Tibial artery (tissue), 4 donors: ENCODE measurements around the gene C15orf39.
"Not testable (repeated sequence)": the region's sequence is repeated elsewhere in the genome, so short reads cannot be mapped to it uniquely, and the experiment has no call there.

Experiments
- DNase-seq, 2 donors: peaks; one replicate each; pipeline ENCODE4 v3.0.0-alpha.2; 2019
- H3K27ac ChIP-seq, 2 donors: fragments of 200-600 bp; sonication (generic) in 1 of 2; 1 replicate in 1 of 2; 2 replicates in 1 of 2; pipeline ENCODE4 v1.5.1; 2018 to 2019; ENCODE audit warnings: mild to moderate bottlenecking in 1 of 2
- H3K27me3 ChIP-seq, 2 donors: fragments of 200-600 bp; sonication (generic) in 1 of 2; one replicate each; pipeline versions ENCODE4 v1.5.1 to v1.6.0; 2016 to 2019
- H3K36me3 ChIP-seq, 3 donors: fragments of 200-600 bp; sonication (generic) in 2 of 3; one replicate each; pipeline ENCODE4 v1.5.1; 2016 to 2019; ENCODE audit warnings: mild to moderate bottlenecking in 2 of 3
- H3K4me1 ChIP-seq, 4 donors: fragments of 200-600 bp; sonication (generic) in 2 of 4; 1 replicate in 3 of 4; 2 replicates in 1 of 4; pipeline ENCODE4 v1.5.1; 2016 to 2019
- H3K4me3 ChIP-seq, 2 donors: fragments of 200-600 bp; sonication (generic) in 1 of 2; 1 replicate in 1 of 2; 2 replicates in 1 of 2; pipeline ENCODE4 v1.5.1; 2018 to 2019; ENCODE audit warnings: mild to moderate bottlenecking in 2 of 2
- H3K9me3 ChIP-seq, 3 donors: fragments of 200-600 bp; sonication (generic) in 1 of 3; one replicate each; pipeline ENCODE4 v1.5.1; 2016 to 2019
- intact Hi-C: fragments of 100-400 bp; cut with DNase I; formaldehyde crosslinking; loops from one replicate; pipeline ENCODE4 v1.15.0; 2023; ENCODE audit warnings: low total_unique reads
- TF ChIP-seq, protein P1 (sequence below), 2 experiments: fragments of 200-600 bp in 1 of 2; fragments of 450-650 bp in 1 of 2; IDR thresholded peaks; one replicate each; pipeline ENCODE4 v1.5.1; 2017 to 2019; ENCODE audit warnings: antibody characterized with exemption in 2 of 2, mild to moderate bottlenecking in 1 of 2, moderate library complexity in 1 of 2

The C15orf39 gene

DNA sequence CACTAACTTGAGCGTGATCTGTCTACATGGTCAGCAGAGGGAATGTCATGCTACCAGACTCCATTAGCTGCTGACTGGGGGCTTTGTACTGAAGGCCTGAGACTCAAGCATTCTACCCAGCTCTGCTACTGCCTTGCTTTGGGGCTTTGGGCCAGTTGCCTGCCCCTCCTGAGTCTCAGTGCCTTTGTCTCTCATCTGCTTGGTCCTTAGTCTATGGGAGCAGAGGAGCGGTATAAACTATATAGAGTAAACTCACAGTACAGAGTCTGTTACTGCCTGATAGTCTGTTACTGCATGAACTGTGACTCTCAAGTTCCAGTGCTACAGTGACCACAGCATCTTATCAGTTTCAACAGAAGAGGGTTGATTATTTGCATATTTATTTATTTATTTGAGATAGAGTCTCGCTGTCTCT, 38.5 kb upstream of the C15orf39 start:
- DNase-seq = no peak
- Histone ChIP-seq H3K9me3 (no peaks in the 10 kb centered on the region), H3K36me3 (no peaks in the 10 kb centered on the region), H3K27me3 (no peaks in the 10 kb centered on the region), H3K27ac (no peak overlapping the region), H3K4me3 (no peak overlapping the region), H3K4me1 (no peaks in the 10 kb centered on the region)
- intact Hi-C loops = no loop called here
- TF ChIP-seq, protein P1, sequence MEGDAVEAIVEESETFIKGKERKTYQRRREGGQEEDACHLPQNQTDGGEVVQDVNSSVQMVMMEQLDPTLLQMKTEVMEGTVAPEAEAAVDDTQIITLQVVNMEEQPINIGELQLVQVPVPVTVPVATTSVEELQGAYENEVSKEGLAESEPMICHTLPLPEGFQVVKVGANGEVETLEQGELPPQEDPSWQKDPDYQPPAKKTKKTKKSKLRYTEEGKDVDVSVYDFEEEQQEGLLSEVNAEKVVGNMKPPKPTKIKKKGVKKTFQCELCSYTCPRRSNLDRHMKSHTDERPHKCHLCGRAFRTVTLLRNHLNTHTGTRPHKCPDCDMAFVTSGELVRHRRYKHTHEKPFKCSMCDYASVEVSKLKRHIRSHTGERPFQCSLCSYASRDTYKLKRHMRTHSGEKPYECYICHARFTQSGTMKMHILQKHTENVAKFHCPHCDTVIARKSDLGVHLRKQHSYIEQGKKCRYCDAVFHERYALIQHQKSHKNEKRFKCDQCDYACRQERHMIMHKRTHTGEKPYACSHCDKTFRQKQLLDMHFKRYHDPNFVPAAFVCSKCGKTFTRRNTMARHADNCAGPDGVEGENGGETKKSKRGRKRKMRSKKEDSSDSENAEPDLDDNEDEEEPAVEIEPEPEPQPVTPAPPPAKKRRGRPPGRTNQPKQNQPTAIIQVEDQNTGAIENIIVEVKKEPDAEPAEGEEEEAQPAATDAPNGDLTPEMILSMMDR (IDR thresholded peaks at IDR 0.05) = no peak

DNA sequence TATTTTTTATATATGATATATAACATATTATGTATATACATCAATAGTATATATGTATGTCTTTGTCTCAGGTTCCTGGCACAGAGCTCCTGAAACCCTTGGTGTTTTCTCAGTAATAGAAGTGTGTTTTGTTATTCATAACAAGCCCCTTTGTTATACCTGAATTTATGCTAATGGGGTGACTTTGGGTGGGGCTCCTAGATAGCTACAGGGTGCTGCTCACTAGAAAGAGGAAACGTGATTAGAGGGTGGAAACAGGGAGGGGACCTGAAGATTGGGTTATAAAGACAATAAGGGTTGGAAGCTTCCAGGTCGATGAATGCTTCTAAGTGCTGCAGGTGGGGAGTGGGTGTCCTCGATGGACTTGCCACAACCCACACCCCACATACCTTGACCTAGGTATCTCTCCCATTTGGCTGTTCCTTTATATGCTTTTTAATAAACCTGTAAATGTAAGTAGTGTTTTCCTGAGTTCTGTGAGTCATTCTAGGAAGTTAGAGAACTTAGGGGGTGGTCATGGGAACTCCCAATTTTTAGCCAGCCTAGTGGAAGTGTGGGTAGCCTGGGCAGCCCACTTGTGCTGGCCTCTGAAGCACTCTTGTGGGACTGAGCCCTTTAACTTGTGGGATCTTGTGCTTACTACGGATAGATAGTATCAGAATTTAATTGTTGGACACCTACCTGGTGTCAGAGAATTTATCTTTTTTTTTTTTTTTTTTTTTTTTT, 36.9 kb upstream of the C15orf39 start:
- Histone ChIP-seq H3K4me3 (no peak overlapping the region), H3K27me3 (no peaks in the 10 kb centered on the region), H3K27ac (no peak overlapping the region), H3K4me1 (no peaks in the 10 kb centered on the region), H3K9me3 (no peaks in the 10 kb centered on the region), H3K36me3 (no peaks in the 10 kb centered on the region)
- intact Hi-C loops = no loop called here
- TF ChIP-seq, protein P1 (IDR thresholded peaks at IDR 0.05) = no peak
- no peak for DNase-seq

DNA sequence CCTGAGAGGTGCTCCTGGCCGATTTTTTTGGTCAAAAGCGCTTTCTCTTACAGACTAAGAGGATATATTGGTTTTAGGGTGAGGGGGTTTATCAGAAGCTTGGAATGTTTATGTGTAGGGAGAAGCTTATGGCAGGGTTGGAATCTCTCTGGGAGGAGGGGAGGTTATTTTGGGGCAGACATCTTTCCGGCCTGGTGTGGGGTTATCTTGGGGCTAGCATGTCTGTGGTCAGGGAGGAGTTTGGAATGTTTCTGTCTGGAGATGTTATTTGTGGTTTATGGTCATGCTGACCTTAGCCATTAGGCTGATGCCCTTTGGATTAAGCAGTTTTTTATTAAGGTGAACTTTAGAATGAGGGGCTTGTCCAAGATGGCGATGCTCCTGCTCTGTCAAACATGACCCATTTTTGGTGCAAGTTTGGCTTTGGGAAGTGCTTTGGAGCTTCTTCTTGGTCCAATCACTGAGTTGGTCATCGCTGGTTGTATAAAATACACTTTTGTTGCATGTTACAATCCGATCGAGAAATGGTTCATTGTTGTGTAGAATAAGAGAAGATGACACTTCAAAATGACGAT, 35.1 kb upstream of the C15orf39 start:
- DNase-seq, H3K4me1 ChIP-seq, H3K27me3 ChIP-seq, intact Hi-C loops, H3K36me3 ChIP-seq, H3K9me3 ChIP-seq, H3K4me3 ChIP-seq, H3K27ac ChIP-seq: not testable (repeated sequence)

DNA sequence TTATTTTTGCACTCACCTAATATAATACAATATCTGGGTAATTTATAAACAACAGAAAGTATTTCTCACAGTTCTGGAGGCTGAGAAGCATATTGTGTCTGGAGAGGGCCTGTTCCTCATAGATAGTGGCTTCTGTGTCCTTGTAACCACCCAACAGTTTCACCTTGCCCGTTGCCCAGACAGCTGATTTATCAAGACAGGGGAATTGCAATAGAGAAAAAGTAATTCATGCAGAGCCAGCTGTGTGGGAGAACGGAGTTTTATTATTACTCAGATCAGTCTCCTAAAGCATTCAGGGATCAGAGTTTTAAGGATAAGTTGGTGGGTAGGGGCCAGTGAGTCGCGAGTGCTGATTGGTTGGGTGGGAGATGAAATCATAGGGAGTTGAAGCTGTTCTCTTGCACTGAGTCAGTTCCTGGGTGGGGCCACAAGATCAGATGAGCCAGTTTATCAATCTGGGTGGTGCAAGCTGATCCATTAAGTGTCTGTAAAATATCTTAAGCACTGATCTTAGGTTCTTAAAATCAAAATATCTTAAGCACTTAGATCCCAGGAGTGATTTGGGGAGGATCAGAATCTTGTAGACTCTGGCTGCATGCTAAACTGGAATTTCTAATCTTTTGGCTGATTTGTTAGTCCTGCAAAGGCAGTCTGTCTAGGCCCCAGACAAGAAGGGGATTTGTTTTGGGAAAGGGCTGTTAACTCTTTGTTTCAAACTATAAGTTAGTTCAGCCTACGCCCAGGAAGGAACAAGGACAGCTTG, 33.9 kb upstream of the C15orf39 start:
- Histone ChIP-seq H3K9me3 (no peaks in the 10 kb centered on the region), H3K4me1 (peaks cover 0 to 9% (median 0%) of the 10 kb centered on the region in 4 donors), H3K4me3 (no peak overlapping the region), H3K36me3 (no peaks in the 10 kb centered on the region), H3K27me3 (no peaks in the 10 kb centered on the region), H3K27ac (no peak overlapping the region)
- no peak for DNase-seq
- intact Hi-C loops = no loop called here
- TF ChIP-seq, protein P1 (IDR thresholded peaks at IDR 0.05) = no peak

DNA sequence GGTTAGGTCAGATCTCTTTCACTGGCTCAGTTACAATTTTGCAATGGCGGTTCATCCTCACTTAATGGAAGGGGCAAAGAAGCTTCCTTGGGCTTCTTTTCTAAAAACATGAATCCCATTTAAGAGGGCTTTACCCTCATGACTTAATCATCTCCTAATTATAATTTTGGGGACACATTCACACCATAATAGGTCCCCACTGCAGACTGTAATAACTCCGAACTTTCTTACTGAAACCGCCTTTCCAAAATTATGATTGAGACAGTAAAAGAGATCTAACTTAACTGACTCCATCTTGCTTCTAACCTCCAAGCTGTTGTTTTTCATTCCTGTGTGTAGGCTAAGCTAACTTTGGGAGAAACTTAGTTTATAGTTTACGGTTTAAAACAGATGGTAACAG, 33.3 kb upstream of the C15orf39 start:
- no peak for DNase-seq
- TF ChIP-seq, protein P1 (IDR thresholded peaks at IDR 0.05) = no peak
- H3K4me1 ChIP-seq = peaks cover 0 to 9% (median 0%) of the 10 kb centered on the region in 4 donors

DNA sequence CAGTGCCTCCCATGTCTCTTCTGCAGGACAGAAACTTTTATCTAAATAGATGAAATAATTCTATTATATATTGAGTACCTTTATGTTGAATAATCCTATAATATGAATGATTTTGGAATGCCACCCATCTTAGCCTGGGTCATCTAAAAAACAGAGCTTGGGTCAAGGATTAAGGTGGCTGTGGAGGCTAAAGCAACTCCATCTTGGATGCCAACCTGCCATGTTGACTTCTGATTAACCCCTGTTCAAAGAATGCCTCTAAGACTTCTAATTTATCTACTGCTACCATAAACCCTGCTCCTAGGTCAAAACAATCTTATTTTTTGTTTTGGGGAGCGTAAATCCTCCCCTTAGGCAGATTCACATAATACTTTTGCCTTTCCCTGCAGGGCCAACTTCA, 31.5 kb upstream of the C15orf39 start:
- no peak overlapping the region for H3K27ac ChIP-seq
- TF ChIP-seq, protein P1 (IDR thresholded peaks at IDR 0.05) = no peak
- H3K36me3 ChIP-seq = no peaks in the 10 kb centered on the region
- intact Hi-C loops = no loop called here
- no peak for DNase-seq
- H3K9me3 ChIP-seq = no peaks in the 10 kb centered on the region
- H3K27me3 ChIP-seq = no peaks in the 10 kb centered on the region
- no peak overlapping the region for H3K4me3 ChIP-seq
- peaks cover 0 to 11% (median 3%) of the 10 kb centered on the region in 4 donors for H3K4me1 ChIP-seq

More for the DNA sequence above, 33.3 kb upstream of the C15orf39 start:
- Histone ChIP-seq H3K27ac (no peak overlapping the region), H3K27me3 (no peaks in the 10 kb centered on the region), H3K36me3 (no peaks in the 10 kb centered on the region), H3K4me3 (no peak overlapping the region), H3K9me3 (no peaks in the 10 kb centered on the region)
- intact Hi-C loops = no loop called here
